Uterus (tissue), 2 donors: Measurements from ENCODE around the gene AUTS2.

ENCODE experiments used
- POLR2A ChIP-seq, 2 donors: fragments of 450-650 bp; IDR thresholded peaks; one replicate each; pipeline ENCODE4 v1.6.1; 2016; ENCODE audit warnings: antibody characterized with exemption in 2 of 2, mild to moderate bottlenecking in 1 of 2, moderate library complexity in 1 of 2
- TF ChIP-seq, protein P1 (sequence below), 4 experiments: fragments of 200-600 bp in 2 of 4; fragments of 450-650 bp in 2 of 4; sonication (generic) in 2 of 4; IDR thresholded peaks; one replicate each; pipeline ENCODE4 v1.5.1; 2016 to 2019; ENCODE audit warnings: antibody characterized with exemption in 4 of 4, mild to moderate bottlenecking in 2 of 4, moderate library complexity in 1 of 4

DNA sequence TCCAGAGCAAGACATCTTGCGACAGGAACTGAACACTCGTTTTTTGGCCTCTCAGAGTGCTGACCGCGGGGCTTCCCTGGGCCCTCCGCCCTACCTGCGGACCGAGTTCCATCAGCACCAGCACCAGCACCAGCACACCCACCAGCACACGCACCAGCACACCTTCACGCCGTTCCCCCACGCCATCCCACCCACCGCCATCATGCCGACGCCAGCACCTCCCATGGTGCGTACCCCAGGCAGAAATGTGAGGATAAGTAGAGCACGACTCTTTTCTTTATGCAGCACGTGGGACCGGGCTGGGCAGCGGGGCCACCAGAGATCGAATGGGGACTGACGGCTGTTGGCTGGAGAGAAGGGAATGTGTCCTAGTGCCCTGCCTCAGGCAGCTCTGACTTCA, 1167.8 kb downstream of the AUTS2 start:
- TF ChIP-seq, protein P1, sequence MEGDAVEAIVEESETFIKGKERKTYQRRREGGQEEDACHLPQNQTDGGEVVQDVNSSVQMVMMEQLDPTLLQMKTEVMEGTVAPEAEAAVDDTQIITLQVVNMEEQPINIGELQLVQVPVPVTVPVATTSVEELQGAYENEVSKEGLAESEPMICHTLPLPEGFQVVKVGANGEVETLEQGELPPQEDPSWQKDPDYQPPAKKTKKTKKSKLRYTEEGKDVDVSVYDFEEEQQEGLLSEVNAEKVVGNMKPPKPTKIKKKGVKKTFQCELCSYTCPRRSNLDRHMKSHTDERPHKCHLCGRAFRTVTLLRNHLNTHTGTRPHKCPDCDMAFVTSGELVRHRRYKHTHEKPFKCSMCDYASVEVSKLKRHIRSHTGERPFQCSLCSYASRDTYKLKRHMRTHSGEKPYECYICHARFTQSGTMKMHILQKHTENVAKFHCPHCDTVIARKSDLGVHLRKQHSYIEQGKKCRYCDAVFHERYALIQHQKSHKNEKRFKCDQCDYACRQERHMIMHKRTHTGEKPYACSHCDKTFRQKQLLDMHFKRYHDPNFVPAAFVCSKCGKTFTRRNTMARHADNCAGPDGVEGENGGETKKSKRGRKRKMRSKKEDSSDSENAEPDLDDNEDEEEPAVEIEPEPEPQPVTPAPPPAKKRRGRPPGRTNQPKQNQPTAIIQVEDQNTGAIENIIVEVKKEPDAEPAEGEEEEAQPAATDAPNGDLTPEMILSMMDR (IDR thresholded peaks at IDR 0.05), result no peak
- TF ChIP-seq POLR2A (IDR thresholded peaks at IDR 0.05), result no peak
